Smooth muscle cell (in vitro differentiated cells): ENCODE results near the gene HOXA3. TPM values are rescaled to one million over a fixed set of nuclear protein-coding genes. Genes with fewer than 3 reads are reported as not detected.

Source experiments
- DNase-seq: peaks from one replicate; lab custom pipeline; 2025; ENCODE audit not compliant: unreplicated experiment; lab: John Stamatoyannopoulos, UW
- H2AFZ ChIP-seq: fragments of 200-600 bp; sonication (generic); 2 replicates; pipeline ENCODE4 v1.6.0; 2016; ENCODE audit warnings: antibody characterized with exemption, low read depth, mild to moderate bottlenecking
- H3F3A ChIP-seq: fragments of 200-600 bp; sonication (generic); 2 replicates; pipeline ENCODE4 v1.6.0; 2017; ENCODE audit warnings: antibody characterized with exemption, low read depth
- H3K27ac ChIP-seq: fragments of 200-600 bp; sonication (generic); 2 replicates; pipeline ENCODE4 v1.5.1; 2016; ENCODE audit warnings: low read depth, mild to moderate bottlenecking
- H3K27me3 ChIP-seq: fragments of 200-600 bp; sonication (generic); 2 replicates; pipeline ENCODE4 v1.6.1; 2016; ENCODE audit warnings: low read depth, mild to moderate bottlenecking
- H3K36me3 ChIP-seq: fragments of 200-600 bp; sonication (generic); 2 replicates; pipeline ENCODE4 v1.5.1; 2016; ENCODE audit warnings: low read depth
- H3K4me1 ChIP-seq: fragments of 200-600 bp; sonication (generic); 2 replicates; pipeline ENCODE4 v1.5.1; 2016; ENCODE audit warnings: low read depth
- H3K4me2 ChIP-seq: fragments of 200-600 bp; sonication (generic); 2 replicates; pipeline ENCODE4 v1.6.0; 2016; ENCODE audit warnings: mild to moderate bottlenecking
- H3K4me3 ChIP-seq: fragments of 200-600 bp; sonication (generic); 2 replicates; pipeline ENCODE4 v1.5.1; 2016; ENCODE audit warnings: mild to moderate bottlenecking
- H3K79me2 ChIP-seq: fragments of 200-600 bp; sonication (generic); 2 replicates; pipeline ENCODE4 v1.6.0; 2016; ENCODE audit warnings: low read depth, mild to moderate bottlenecking
- H3K9ac ChIP-seq: fragments of 200-600 bp; sonication (generic); 2 replicates; pipeline ENCODE4 v1.6.0; 2016; ENCODE audit warnings: low read depth
- H3K9me3 ChIP-seq: fragments of 200-600 bp; sonication (generic); replicated peaks from 2 replicates; pipeline ENCODE4 v1.5.1; 2016; ENCODE audit warnings: low read depth
- H4K20me1 ChIP-seq: fragments of 200-600 bp; sonication (generic); 2 replicates; pipeline ENCODE4 v1.6.0; 2016; ENCODE audit warnings: low read depth
- CTCF ChIP-seq: fragments of 200-600 bp; sonication (generic); IDR thresholded peaks from 2 replicates; pipeline ENCODE4 v1.5.1; 2017; ENCODE audit warnings: borderline replicate concordance, mild to moderate bottlenecking, antibody characterized with exemption; ENCODE audit not compliant: insufficient read depth, poor library complexity, severe bottlenecking
- WGBS: methylation state at CpG from one replicate; pipeline ENCODE4 v1.1.7; 2016; ENCODE audit warnings: low lambda C conversion rate; 5-methylcytosine and 5-hydroxymethylcytosine counted together
- polyA plus RNA-seq: library from polyadenylated mRNA; unstranded; fragments of >200 nt; fragmentation: Nextera tagmentation; extraction: Ambion mirVana; gene quantifications from 2 replicates; pipeline ENCODE4 v1.2.1, GENCODE V29; 2016
- total RNA-seq: library from RNA; depleted of rRNA; stranded (reverse); fragments of >200 nt; gene quantifications from 2 replicates; pipeline ENCODE4 v1.2.3, GENCODE V29; 2014

HOXA3 gene
- total and polyA plus RNA-seq, 2 experiments from 2014 or later = 0.13 to 0.31 TPM

GRCh38 chr7:27148756-27149641, 3.4 kb downstream of the HOXA3 start:
- Histone ChIP-seq H3K4me1 (no peaks in the 10 kb centered on the region), H3F3A (no peaks in the 10 kb centered on the region)

GRCh38 chr7:27148031-27148755, 4.2 kb downstream of the HOXA3 start:
- H3K9me3 ChIP-seq = no peaks in the 10 kb centered on the region
- no peaks in the 10 kb centered on the region for H4K20me1 ChIP-seq
- H3F3A ChIP-seq = no peaks in the 10 kb centered on the region
- H3K27me3 ChIP-seq = peaks cover 99% of the 10 kb centered on the region
- H3K9ac ChIP-seq = no peak overlapping the region
- no peak overlapping the region for H2AFZ ChIP-seq
- no peak overlapping the region for H3K27ac ChIP-seq
- H3K79me2 ChIP-seq = no peaks in the 10 kb centered on the region
- H3K36me3 ChIP-seq = no peaks in the 10 kb centered on the region
- no peak for TF ChIP-seq CTCF
- H3K4me1 ChIP-seq = peaks cover 4% of the 10 kb centered on the region
- peak overlapping the region; percentile 74 for H3K4me2 ChIP-seq
- DNase-seq = no peak
- WGBS = 21% methylated on average over 28 of the region's 28 CpGs
- H3K4me3 ChIP-seq = peak overlapping the region; percentile 32

More at GRCh38 chr7:27148756-27149641, 3.4 kb downstream of the HOXA3 start:
- no peaks in the 10 kb centered on the region for H3K9me3 ChIP-seq
- WGBS = 28% methylated on average over 30 of the region's 30 CpGs
- peak overlapping the region; percentile 74 for H3K4me2 ChIP-seq
- peaks cover 99% of the 10 kb centered on the region for H3K27me3 ChIP-seq
- no peak for DNase-seq
- H4K20me1 ChIP-seq = no peaks in the 10 kb centered on the region
- H3K4me3 ChIP-seq = no peak overlapping the region
- TF ChIP-seq CTCF = no peak
- H3K27ac ChIP-seq = no peak overlapping the region
- no peak overlapping the region for H2AFZ ChIP-seq
- H3K36me3 ChIP-seq = no peaks in the 10 kb centered on the region
- no peaks in the 10 kb centered on the region for H3K79me2 ChIP-seq
- no peak overlapping the region for H3K9ac ChIP-seq

GRCh38 chr7:27147199-27148030, 5.0 kb downstream of the HOXA3 start, which contains the start of gene HOXA6:
Gene HOXA6 (minus strand): TSS chr7:27147774. CDS start chr7:27147749, 25 bp downstream.
- H3K79me2 ChIP-seq = no peaks in the 10 kb centered on the region
- H3K4me1 ChIP-seq = peaks cover 7% of the 10 kb centered on the region
- H3K36me3 ChIP-seq = no peaks in the 10 kb centered on the region
- H4K20me1 ChIP-seq = no peaks in the 10 kb centered on the region
- DNase-seq = no peak
- no peaks in the 10 kb centered on the region for H3K9me3 ChIP-seq
- TF ChIP-seq CTCF = no peak
- WGBS = 24% methylated on average over 58 of the region's 63 CpGs
- no peak within 1 kb of the TSS for H2AFZ ChIP-seq
- H3K27ac ChIP-seq = no peak within 1 kb of the TSS
- H3K4me2 ChIP-seq = peak within 1 kb of the TSS; percentile 74
- H3K9ac ChIP-seq = no peak within 1 kb of the TSS
- H3K4me3 ChIP-seq = peak within 1 kb of the TSS; percentile 32
- H3K27me3 ChIP-seq = peaks cover 99% of the 10 kb centered on the region
- H3F3A ChIP-seq = no peaks in the 10 kb centered on the region
